Peyer's patch (tissue), 4 donors: ENCODE measurements around the gene FMOD. TPM values are rescaled to one million over a fixed set of nuclear protein-coding genes. Genes with fewer than 3 reads are reported as not detected.

ENCODE experiments used
- DNase-seq, 3 donors: peaks; one replicate each; pipeline ENCODE4 v3.0.0-alpha.2; 2017 to 2019
- H3K27ac ChIP-seq, 4 donors: fragments of 200-600 bp; sonication (generic); one replicate each; pipeline ENCODE4 v1.5.1; 2016 to 2019
- H3K27me3 ChIP-seq, 2 donors: fragments of 200-600 bp; sonication (generic); one replicate each; pipeline ENCODE4 v1.5.1; 2019
- H3K36me3 ChIP-seq, 3 donors: fragments of 200-600 bp; sonication (generic); one replicate each; pipeline ENCODE4 v1.5.1; 2016 to 2019
- H3K4me1 ChIP-seq, 4 donors: fragments of 200-600 bp; sonication (generic); one replicate each; pipeline ENCODE4 v1.5.1; 2016 to 2019
- H3K4me3 ChIP-seq, 4 donors: fragments of 200-600 bp; sonication (generic); 1 replicate in 3 of 4; 2 replicates in 1 of 4; pipeline ENCODE4 v1.5.1; 2016 to 2019; ENCODE audit warnings: mild to moderate bottlenecking in 1 of 4
- H3K9me3 ChIP-seq, 4 donors: fragments of 200-600 bp; sonication (generic); one replicate each; pipeline ENCODE4 v1.5.1; 2016 to 2019; ENCODE audit warnings: mild to moderate bottlenecking in 1 of 4
- POLR2A ChIP-seq, 2 donors: fragments of 450-650 bp; IDR thresholded peaks; one replicate each; pipeline ENCODE4 v1.5.1; 2017; ENCODE audit warnings: antibody characterized with exemption in 2 of 2, mild to moderate bottlenecking in 2 of 2, moderate library complexity in 2 of 2
- small RNA-seq, 2 donors: library from RNA; depleted of rRNA; stranded (forward); fragments of <200 nt; gene quantifications; one replicate each; pipeline ENCODE3, GENCODE V24; 2016
- total RNA-seq, 4 donors: library from RNA; depleted of rRNA; stranded (reverse); fragments of >200 nt; gene quantifications; one replicate each; pipeline ENCODE4 v1.1.0, GENCODE V29; 2016
- TF ChIP-seq, protein P1 (sequence below), 6 experiments: fragments of 450-650 bp in 4 of 6; fragments of 200-600 bp in 2 of 6; sonication (generic) in 1 of 6; IDR thresholded peaks; one replicate each; pipeline ENCODE4 v1.5.1; 2017 to 2019; ENCODE audit warnings: antibody characterized with exemption in 6 of 6, mild to moderate bottlenecking in 3 of 6, moderate library complexity in 1 of 6

The FMOD gene
- total RNA-seq, 4 donors from 2014 or later: 10.5 to 33.8 (median 12.2) TPM

GRCh38 chr1:203291201-203292096, 59.5 kb downstream of the FMOD start:
- TF ChIP-seq, protein P1, sequence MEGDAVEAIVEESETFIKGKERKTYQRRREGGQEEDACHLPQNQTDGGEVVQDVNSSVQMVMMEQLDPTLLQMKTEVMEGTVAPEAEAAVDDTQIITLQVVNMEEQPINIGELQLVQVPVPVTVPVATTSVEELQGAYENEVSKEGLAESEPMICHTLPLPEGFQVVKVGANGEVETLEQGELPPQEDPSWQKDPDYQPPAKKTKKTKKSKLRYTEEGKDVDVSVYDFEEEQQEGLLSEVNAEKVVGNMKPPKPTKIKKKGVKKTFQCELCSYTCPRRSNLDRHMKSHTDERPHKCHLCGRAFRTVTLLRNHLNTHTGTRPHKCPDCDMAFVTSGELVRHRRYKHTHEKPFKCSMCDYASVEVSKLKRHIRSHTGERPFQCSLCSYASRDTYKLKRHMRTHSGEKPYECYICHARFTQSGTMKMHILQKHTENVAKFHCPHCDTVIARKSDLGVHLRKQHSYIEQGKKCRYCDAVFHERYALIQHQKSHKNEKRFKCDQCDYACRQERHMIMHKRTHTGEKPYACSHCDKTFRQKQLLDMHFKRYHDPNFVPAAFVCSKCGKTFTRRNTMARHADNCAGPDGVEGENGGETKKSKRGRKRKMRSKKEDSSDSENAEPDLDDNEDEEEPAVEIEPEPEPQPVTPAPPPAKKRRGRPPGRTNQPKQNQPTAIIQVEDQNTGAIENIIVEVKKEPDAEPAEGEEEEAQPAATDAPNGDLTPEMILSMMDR (IDR thresholded peaks at IDR 0.05): no peak
- TF ChIP-seq POLR2A (IDR thresholded peaks at IDR 0.05): peak in 1 of 2 donors; percentile 72
- peak; percentile 57 to 92 (median 81) for DNase-seq
- Histone ChIP-seq H3K27ac (peak overlapping the region; percentile 94 to 99 (median 96)), H3K36me3 (no peaks in the 10 kb centered on the region), H3K4me1 (peaks cover 17 to 59% (median 45%) of the 10 kb centered on the region in 4 donors), H3K4me3 (peak overlapping the region in 1 of 4 donors; percentile 38), H3K9me3 (no peaks in the 10 kb centered on the region), H3K27me3 (no peaks in the 10 kb centered on the region)

Small RNA genes lying within 50 kb of the gene (small RNA-seq; reads per million reads assigned to genes)
- gene AL359837.1 (0 reads per million in 2 donors), gene RNU6-487P (0 reads per million in 2 donors)

Other genes starting within 250 kb of the FMOD start
- gene ADORA1, start 223.4 kb downstream of the FMOD start, total RNA-seq: 1 to 10 TPM in 1 of 4 donors, not detected in 3; 1.5 TPM
- not detected for gene MYBPH, start 175.3 kb downstream of the FMOD start, total RNA-seq
- 1 to 10 TPM in 2 of 4 donors, not detected in 2; 1.9 to 2.5 TPM for gene CHI3L1, start 164.4 kb downstream of the FMOD start, total RNA-seq
- gene CHIT1, start 121.4 kb downstream of the FMOD start, total RNA-seq: 1 to 10 TPM in 1 of 4 donors, under 1 TPM in 1, not detected in 2; 0.67 to 4.1 TPM
- 100 to 1,000 TPM in 1 of 4 donors, 10 to 100 TPM in 3; 45.0 to 129 (median 58.8) TPM for gene BTG2, start 45.6 kb downstream of the FMOD start, total RNA-seq
- gene PRELP, start 124.7 kb upstream of the FMOD start, total RNA-seq: 10 to 100 TPM in 3 of 4 donors, 1 to 10 TPM in 1; 4.2 to 38.3 (median 18.0) TPM
- gene OPTC, start 143.0 kb upstream of the FMOD start, total RNA-seq: not detected